ENCODE results near the gene DUS3L. TPM values are rescaled to one million over a fixed set of nuclear protein-coding genes. Genes with fewer than 3 reads are reported as not detected.

Gene DUS3L
- total and polyA plus RNA-seq, 2 of the 8 experiments (the other 6 are each of a cell fraction or from before 2014, with no cell fraction given), result 37.6 to 39.1 TPM

DNA sequence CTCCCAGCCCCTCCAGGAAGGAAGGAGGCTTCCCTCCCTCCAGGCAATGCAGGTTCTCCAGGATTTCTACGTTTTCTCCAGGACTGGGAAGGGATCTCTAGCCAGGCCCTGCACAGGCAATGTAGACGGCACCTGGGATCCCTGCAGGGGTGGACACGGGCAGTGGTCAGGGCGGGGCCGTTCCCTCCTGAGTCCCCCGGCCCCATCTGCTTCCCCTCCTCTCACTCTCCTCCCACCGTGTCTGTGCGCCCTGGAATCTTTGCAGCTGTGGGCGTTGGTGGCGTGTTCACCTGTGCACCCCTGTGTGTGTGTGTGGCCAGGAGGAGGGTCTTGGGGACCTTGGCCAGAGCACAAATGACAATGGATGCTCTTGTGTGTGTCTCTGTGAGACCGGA lies 23.9 kb upstream of the DUS3L start:
- no peak overlapping the region for H2BK15ac ChIP-seq (ENCODE audit: low read length)
- H4K8ac ChIP-seq (ENCODE audit: extremely low read depth, insufficient read depth, low read length), result no peak overlapping the region; the same call in 1 of the 2 replicates
- H4K20me1 ChIP-seq (replicated peaks in 1 of 2; ENCODE audit: control insufficient read depth in 1 of 2, insufficient read depth in 2 of 2, low read length in 2 of 2), result peaks cover 0 to 2% of the 10 kb centered on the region in 2 experiments
- H4K91ac ChIP-seq (replicated peaks; ENCODE audit: insufficient read length, low read length), result no peak overlapping the region
- no peak overlapping the region for H3K18ac ChIP-seq (ENCODE audit: extremely low read depth, low read length)
- H2BK5ac ChIP-seq (ENCODE audit: low read depth, low read length), result no peak overlapping the region
- H3K36me3 ChIP-seq (ENCODE audit: control insufficient read depth in 2 of 4, insufficient read depth in 4 of 4, low read length in 3 of 4), result no peaks in the 10 kb centered on the region
- no peak overlapping the region for H2BK120ac ChIP-seq (replicated peaks; ENCODE audit: low read depth, low read length)
- H3K23me2 ChIP-seq (ENCODE audit: low read depth, low read length), result no peaks in the 10 kb centered on the region
- H3K56ac ChIP-seq (replicated peaks; ENCODE audit: insufficient read length, low read depth, low read length), result no peak overlapping the region
- H3K4me3 ChIP-seq (ENCODE audit: extremely low read depth in 1 of 4, insufficient read depth in 2 of 4, low read depth in 3 of 4, low read length in 4 of 4), result no peak overlapping the region
- no peak for FAIRE-seq
- H2AFZ ChIP-seq (ENCODE audit: low read length), result no peak overlapping the region
- peak overlapping the region; percentile 53; the same call in 1 of the 2 replicates for H2AK5ac ChIP-seq (ENCODE audit: low read depth, low read length)
- H3K4me2 ChIP-seq (ENCODE audit: insufficient read depth in 1 of 2, low read depth in 2 of 2, low read length in 2 of 2), result no peak overlapping the region
- 78% methylated on average over 11 of the region's 11 CpGs; no CpG with 5 or more reads in 1 of the 2 experiments for WGBS, 2 experiments (ENCODE audit: extremely low coverage in 1 of 2, insufficient coverage in 1 of 2, insufficient read length in 1 of 2, insufficient replicate concordance in 2 of 2, low coverage in 1 of 2, low lambda C conversion rate in 2 of 2, missing lambda C conversion rate in 1 of 2)
- POLR2A ChIA-PET (ENCODE audit: partially characterized antibody), result interaction anchor here (1.0 to 2.0 kb wide), 2 partner anchors 13 to 78 kb away, joined by 3 to 12 read pairs; no protein-coding TSS in a partner anchor
- no peaks in the 10 kb centered on the region for H3K4me1 ChIP-seq (replicated peaks in 1 of 4; ENCODE audit: control insufficient read depth in 3 of 4, insufficient read depth in 4 of 4, low read length in 3 of 4)
- no peak overlapping the region for H2BK20ac ChIP-seq (ENCODE audit: low read length)
- H2BK12ac ChIP-seq (ENCODE audit: low read depth, low read length), result 0 out of 2 replicates have a peak overlapping the region, but pooled peaks have one; percentile 17
- no peak for DNase-seq (ENCODE audit: low read depth in 1 of 2, low spot score in 2 of 2)
- no peak overlapping the region for H3K14ac ChIP-seq (ENCODE audit: insufficient read length)
- no peak overlapping the region for H3K27ac ChIP-seq (ENCODE audit: low read depth, low read length)
- no peak overlapping the region for H4K5ac ChIP-seq (ENCODE audit: insufficient read length, low read depth, low read length)
- H3K4ac ChIP-seq (replicated peaks; ENCODE audit: insufficient read length, low read depth, low read length), result no peak overlapping the region
- H3K23ac ChIP-seq (ENCODE audit: insufficient read length), result no peak overlapping the region
- no peak overlapping the region for H3K9ac ChIP-seq (replicated peaks in 1 of 4; ENCODE audit: extremely low read depth in 1 of 4, low read depth in 3 of 4, low read length in 3 of 4)
- H3K79me1 ChIP-seq (ENCODE audit: low read depth, low read length), result no peaks in the 10 kb centered on the region
- H3K79me2 ChIP-seq (ENCODE audit: control insufficient read depth in 1 of 2, insufficient read depth in 2 of 2, low read length in 2 of 2), result no peaks in the 10 kb centered on the region
- no peaks in the 10 kb centered on the region for H3K9me3 ChIP-seq (ENCODE audit: insufficient read depth in 2 of 2, low read depth in 1 of 2, low read length in 1 of 2)
- no peaks in the 10 kb centered on the region for H3K27me3 ChIP-seq (replicated peaks in 1 of 4; ENCODE audit: control insufficient read depth in 3 of 4, extremely low read depth in 1 of 4, insufficient read depth in 3 of 4, low read length in 3 of 4)
- CTCF ChIA-PET (ENCODE audit: partially characterized antibody), result interaction anchor here (1.4 to 1.8 kb wide), 3 partner anchors 11 to 76 kb away, joined by 4 to 8 read pairs (median 4); no protein-coding TSS in a partner anchor
- TF ChIP-seq, protein P1, sequence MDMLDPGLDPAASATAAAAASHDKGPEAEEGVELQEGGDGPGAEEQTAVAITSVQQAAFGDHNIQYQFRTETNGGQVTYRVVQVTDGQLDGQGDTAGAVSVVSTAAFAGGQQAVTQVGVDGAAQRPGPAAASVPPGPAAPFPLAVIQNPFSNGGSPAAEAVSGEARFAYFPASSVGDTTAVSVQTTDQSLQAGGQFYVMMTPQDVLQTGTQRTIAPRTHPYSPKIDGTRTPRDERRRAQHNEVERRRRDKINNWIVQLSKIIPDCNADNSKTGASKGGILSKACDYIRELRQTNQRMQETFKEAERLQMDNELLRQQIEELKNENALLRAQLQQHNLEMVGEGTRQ (IDR thresholded peaks at IDR 0.05; ENCODE audit: low read length), result no peak
- TF ChIP-seq SP1 (IDR thresholded peaks at IDR 0.05; ENCODE audit: low read depth, low read length) (no peak), JUN (IDR thresholded peaks at IDR 0.05; ENCODE audit: low read depth, low read length) (no peak), HDAC2 (IDR thresholded peaks at IDR 0.05; ENCODE audit: borderline replicate concordance in 1 of 2, low read depth in 2 of 2, low read length in 2 of 2) (no peak), EZH2 (IDR thresholded peaks at IDR 0.05; ENCODE audit: low read depth, low read length, severe bottlenecking) (no peak), POLR2A (IDR thresholded peaks at IDR 0.05; ENCODE audit: control extremely low read depth in 1 of 2, low read depth in 2 of 2, low read length in 2 of 2) (no peak), PHF8 (conservative IDR thresholded peaks at IDR 0.05; ENCODE audit: low read depth, low read length) (no peak), RFX5 (IDR thresholded peaks at IDR 0.05; ENCODE audit: borderline replicate concordance, low read depth, low read length) (no peak), BRCA1 (IDR thresholded peaks at IDR 0.05; ENCODE audit: low read depth, low read length) (no peak), BCL11A (IDR thresholded peaks at IDR 0.05; ENCODE audit: low read depth in 2 of 2, low read length in 2 of 2) (no peak), KDM1A (IDR thresholded peaks at IDR 0.05; ENCODE audit: borderline replicate concordance, low read length) (no peak), HDAC6 (IDR thresholded peaks at IDR 0.05; ENCODE audit: low read depth, low read length) (no peak), CREB1 (IDR thresholded peaks at IDR 0.05) (no peak)
